GM18873 (cell line): ENCODE measurements around the gene SNTG2.
"Not testable (repeated sequence)": the region's sequence is repeated elsewhere in the genome, so short reads cannot be mapped to it uniquely, and the experiment has no call there.

Experiments
- ATAC-seq: cut with Tn5 transposase; IDR thresholded peaks from one replicate; pipeline ENCODE4 v1.9.1; 2021; ENCODE audit warnings: mild to moderate bottlenecking, moderate library complexity, moderate number of reproducible peaks; ENCODE audit not compliant: unreplicated experiment, low FRiP score

The SNTG2 gene

GRCh38 chr2:1387954-1388725, 437.5 kb downstream of the SNTG2 start:
- ATAC-seq, result not testable (repeated sequence)

DNA sequence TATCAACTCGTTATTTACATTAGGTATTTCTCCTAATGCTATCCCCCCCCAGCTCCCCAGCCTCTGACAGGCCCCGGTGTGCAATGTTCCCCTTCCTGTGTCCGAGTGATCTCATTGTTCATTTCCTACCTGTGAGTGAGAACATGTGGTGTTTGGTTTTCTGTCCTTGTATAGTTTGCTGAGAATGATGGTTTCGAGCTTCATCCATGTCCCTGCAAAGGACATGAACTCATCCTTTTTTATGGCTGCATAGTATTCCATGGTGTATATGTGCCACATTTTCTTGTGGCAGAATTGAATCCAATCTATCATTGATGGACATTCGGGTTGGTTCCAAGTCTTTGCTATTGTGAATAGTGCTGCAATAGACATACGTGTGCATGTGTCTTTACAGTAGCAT, 439.5 kb downstream of the SNTG2 start:
- not testable (repeated sequence) for ATAC-seq

GRCh38 chr2:1393321-1393720, 442.7 kb downstream of the SNTG2 start:
- ATAC-seq, result no peak

DNA sequence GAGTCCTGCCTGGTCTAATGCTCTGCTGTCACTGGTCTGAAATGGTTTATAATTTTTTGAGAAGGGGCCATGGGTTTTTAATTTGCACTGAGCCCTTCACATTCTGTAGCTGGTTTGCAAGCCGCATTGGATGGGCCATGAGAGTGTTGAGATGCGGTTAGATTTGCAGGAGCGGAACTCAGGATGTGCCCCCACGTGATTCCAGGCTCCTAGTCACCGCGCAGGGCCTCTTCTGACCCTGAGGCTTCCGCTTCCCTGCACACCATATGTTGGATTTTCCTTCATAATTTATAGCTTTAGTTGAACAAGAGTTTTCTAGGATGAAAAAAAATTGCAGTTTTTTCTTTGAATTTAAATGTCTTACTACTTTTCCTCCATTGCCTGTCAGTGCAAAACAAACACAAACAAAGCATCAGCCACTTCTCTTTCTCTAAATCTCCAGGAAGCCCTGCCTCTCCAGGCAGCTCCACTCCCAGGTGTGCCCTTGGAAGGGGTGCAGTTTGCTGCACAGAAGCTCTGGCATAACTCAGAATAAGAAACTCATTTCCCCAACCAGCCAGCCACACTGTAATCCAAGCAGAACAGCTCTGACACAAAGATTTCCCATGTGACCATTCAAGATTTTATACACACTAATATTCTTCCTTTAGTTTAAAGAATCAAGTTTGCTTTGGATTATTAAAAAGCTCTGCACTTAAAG, 444.2 kb downstream of the SNTG2 start:
- no peak for ATAC-seq

DNA sequence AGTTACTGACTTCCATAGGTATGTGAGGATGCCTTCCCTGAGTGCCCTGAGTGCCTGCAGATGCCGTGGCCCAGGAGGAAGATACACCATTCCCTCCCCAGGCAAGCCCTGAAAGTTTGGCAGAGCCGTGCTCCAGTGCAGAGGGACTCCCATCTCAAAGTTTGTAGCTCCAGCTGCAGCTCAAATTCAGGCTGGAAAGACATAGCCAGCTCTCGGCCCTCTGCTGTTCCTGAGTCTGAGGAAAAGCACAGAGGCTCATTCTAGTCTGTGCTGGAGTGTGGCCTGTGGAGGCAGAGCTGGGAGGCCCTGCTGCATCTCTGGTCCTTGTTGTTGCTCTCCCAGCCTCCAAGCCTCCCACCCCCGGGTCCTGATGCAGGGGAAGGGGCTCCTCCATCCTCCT, 446.7 kb downstream of the SNTG2 start:
- ATAC-seq, result no peak

DNA sequence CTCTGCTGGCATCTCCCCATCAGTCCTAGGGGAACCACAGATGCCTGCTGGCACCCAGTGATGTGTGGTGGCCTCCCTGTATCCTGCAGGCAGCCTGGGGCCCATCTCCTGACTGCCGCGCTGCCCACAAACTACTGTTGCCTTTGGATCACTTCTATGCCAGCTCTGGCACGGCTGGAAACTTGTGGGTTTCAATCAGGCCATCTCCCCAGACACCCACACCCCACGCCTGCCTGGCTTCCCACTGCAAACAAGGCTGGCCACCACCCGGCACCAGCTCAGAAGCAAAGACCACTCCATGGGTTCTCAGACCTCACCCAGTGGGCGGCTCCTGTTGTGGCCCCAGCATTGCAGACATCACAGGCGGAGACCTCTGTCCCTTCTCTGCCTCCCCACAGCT, 447.5 kb downstream of the SNTG2 start:
- ATAC-seq, result no peak

DNA sequence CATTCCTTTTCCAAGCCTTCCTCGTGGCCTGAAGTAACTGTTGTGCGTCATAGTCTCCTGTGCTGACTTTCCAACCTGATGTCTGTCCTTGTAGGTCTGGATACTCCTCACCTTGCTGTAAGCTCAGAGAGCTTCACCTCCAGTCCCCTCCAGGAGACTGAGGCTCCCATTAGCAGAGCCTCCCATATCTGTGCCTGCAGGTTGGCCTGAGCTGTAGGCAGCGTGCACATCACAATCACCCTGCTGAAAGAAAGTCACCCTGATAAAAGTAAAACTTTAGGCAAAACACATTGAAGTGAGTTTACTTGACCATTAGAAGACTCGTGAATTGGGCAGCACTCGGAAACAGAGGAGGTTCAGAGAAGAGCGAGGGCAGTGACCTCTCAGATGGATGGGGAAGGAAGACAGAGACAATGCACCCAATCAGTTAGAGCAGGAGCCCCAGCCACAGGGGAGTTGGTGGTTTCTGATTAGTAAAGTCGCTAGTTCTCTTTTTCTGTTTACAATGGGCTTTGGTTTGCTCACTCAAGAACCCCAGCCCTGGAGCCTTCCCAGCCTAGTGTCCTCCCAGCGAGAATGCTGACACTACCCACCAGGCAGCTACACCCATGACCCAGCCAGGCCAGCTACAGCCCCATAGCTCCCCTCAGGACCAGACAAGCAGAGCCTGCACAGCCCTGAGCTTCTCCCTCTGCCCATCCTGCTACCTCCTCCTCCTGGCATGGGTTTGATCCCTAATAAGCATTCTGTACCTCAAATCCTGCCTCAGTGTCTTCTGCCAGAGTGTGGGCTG, 450.5 kb downstream of the SNTG2 start:
- no peak for ATAC-seq

DNA sequence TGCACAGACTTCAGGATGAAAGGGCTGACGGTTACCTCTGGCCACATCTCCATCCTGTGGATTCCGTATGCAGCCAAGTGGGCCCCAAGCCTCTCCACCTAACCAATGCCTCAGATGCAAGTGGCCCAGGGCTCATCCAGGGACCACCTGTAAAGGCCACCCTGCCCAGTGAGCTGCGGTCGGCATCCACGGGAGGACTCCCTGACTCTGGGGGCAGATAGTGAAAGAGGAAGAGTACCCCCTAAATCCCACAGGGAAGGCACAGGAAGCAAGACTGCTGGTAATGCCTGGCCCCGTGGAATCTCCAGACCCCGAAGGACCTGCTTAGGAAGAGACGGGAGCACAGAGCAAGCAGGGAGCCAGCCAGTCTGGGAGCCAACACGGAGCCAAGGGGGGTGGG, 451.4 kb downstream of the SNTG2 start:
- ATAC-seq, result no peak

- ATAC-seq, result no peak
These were observed 452.9 kb downstream of the SNTG2 start for GRCh38 chr2:1403565-1403964.

DNA sequence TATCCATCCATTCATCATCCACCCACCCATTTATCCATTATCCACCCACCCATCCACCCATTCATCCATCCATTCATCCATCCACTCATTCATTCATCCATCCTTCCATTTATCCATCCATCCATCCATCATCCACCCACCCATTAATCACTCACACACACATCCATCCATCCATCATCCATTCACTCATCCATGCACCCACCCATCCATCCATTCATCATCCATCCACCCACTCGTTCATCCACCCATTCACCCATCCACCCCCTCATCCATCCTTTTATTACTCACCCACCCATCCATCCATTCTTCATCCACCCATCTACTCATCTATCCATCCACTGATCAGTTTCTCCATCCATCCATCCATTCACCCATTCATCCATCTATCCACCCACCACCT, 454.5 kb downstream of the SNTG2 start:
- ATAC-seq, result no peak

DNA sequence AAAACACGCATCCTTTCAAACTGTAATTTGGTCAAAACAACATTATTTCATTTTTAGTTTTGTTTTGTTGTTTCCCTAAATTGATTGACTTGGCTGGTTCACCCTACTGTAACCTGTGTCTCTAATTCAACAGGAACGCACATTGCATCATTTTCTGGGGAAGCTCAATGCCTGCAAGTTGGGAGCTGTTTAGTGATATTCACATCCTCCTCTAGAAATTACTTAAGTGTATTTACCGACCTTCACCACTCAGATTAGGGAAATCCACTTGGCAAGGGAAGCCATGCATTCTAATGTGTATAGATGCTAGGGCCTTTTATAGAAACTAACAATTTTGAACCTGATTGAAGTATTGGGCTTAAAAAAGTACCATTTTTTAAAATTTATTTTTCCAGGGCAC, 455.3 kb downstream of the SNTG2 start:
- ATAC-seq, result no peak

- no peak for ATAC-seq
These were observed 455.8 kb downstream of the SNTG2 start for GRCh38 chr2:1406434-1406833.

DNA sequence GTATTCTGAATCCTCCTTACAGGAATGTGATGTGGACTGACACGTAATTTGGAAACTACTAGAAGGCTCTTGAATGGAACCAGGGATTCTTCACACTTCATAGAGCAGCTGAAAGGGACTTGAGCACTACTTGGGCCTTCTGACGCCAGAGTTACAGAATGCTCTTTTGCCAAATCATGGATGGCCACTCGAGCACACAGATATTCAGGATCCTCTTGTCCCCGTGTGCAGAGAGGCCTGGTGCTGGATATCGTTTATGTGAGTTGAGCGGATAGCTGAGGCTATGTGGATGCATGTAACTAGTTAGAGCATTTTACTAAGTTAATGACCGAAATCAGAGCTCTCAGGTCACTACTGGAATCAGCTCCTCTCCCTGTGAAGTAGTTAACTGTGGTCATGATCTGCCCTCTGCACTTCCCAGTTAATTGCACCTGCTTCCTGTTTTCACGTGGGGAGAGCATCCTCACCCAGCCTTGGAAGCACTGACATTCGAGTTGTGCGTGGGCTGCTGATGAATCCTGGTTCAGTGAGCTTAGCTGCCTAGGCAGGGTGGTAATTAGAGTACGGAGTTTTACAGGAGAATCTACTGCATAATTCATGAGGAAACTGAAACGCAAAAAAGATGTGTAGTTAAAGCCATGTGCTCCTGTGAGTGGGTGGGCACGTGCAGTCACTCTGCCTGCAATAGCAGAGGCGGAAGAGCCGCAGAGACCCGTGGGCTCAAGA, 457.5 kb downstream of the SNTG2 start:
- ATAC-seq, result no peak

DNA sequence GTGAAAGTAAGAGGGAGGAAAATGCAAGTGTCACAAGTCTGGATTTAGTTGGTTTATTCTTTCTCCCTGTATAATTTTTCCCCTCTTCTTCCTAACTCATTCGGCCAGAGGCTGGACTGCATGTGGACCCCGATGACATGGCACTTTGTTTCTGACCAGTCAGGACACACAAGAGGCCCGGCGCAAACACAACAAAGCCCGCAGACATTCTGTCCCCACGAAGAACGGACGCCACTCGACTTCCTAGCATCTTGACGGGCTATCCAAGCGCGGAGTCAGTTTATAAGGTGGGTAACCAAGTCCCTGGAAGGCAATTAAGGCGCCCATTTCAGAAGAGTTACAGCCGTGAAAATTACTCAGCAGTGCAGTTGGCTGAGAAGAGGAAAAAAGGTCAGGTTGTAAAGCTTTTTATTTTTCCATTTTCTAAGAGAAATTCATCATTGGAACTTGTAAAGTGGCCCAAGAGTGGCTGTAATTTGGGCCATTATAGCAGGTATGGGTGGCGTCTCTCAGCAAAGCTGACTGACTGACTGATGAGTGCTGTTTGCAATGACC, 462.6 kb downstream of the SNTG2 start, which contains the start of gene TPO:
Gene TPO (plus strand): TSS at position 308 of the 555 bp plus-strand sequence. CDS start 946 bp downstream, outside the sequence.
- ATAC-seq, result no peak

- no peak for ATAC-seq
These were observed 463.5 kb downstream of the SNTG2 start for GRCh38 chr2:1414121-1414520.

DNA sequence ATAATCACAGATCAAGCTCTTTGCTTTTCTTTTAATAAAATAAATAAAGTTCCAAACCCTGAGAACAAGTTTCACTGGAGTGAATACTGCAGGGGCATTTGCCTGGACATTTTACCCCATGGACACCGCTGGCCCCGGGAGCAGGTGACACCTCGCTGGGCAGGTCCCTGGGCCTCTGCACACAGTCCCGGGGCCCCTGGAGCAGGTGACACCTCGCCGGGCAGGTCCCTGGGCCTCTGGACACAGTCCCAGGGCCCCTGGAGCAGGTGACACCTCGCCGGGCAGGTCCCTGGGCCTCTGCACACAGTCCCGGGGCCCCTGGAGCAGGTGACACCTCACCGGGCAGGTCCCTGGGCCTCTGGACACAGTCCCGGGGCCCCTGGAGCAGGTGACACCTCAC, 464.3 kb downstream of the SNTG2 start:
- not testable (repeated sequence) for ATAC-seq

DNA sequence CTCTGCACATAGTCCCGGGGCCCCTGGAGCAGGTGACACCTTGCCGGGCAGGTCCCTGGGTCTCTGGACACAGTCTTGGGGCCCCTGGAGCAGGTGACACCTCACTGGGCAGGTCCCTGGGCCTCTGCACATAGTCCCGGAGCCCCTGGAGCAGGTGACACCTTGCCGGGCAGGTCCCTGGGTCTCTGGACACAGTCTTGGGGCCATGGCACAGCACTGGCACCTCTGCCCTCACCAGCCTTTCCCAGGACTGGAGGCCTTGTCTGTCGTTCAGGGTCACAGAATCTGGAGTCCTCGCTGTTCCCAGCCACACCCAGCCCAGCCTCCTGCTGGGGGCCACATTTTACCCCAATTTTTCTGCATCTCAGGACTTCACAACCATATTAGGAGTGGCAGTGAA, 464.9 kb downstream of the SNTG2 start:
- no peak for ATAC-seq
